OCI-LY1 (cell line): ENCODE measurements around the gene CSMD2.

Experiments used
- H2AFZ ChIP-seq: fragments of 200-600 bp; sonication (generic), shearing (Covaris generic); 2 replicates; pipeline ENCODE4 v1.6.0; 2014; ENCODE audit warnings: antibody characterized with exemption, mild to moderate bottlenecking, low read length
- H3F3A ChIP-seq: fragments of 200-600 bp; sonication (generic), shearing (Covaris generic); 2 replicates; pipeline ENCODE4 v1.6.0; 2014; ENCODE audit warnings: mild to moderate bottlenecking, antibody characterized with exemption, low read length, moderate library complexity; ENCODE audit not compliant: insufficient read depth
- H3K27ac ChIP-seq: fragments of 200-600 bp; sonication (generic); 2 replicates; pipeline ENCODE4 v1.5.1; 2014; ENCODE audit warnings: low read length, mixed run types, mild to moderate bottlenecking, low read depth; ENCODE audit not compliant: poor library complexity, severe bottlenecking
- H3K27me3 ChIP-seq: fragments of 200-600 bp; sonication (generic); 2 replicates; pipeline ENCODE4 v1.6.0; 2014; ENCODE audit warnings: antibody characterized with exemption, mild to moderate bottlenecking, low read length, moderate library complexity; ENCODE audit not compliant: insufficient read depth
- H3K36me3 ChIP-seq: fragments of 200-600 bp; sonication (generic); 2 replicates; pipeline ENCODE4 v1.6.1; 2014; ENCODE audit warnings: mild to moderate bottlenecking, antibody characterized with exemption, low read length, moderate library complexity, mixed read lengths; ENCODE audit not compliant: insufficient read depth
- H3K4me1 ChIP-seq: fragments of 200-600 bp; sonication (generic); 2 replicates; pipeline ENCODE4 v1.5.1; 2014; ENCODE audit warnings: mild to moderate bottlenecking, low read length, moderate library complexity; ENCODE audit not compliant: insufficient read depth, severe bottlenecking
- H3K4me2 ChIP-seq: fragments of 200-600 bp; sonication (generic), shearing (Covaris generic); 2 replicates; pipeline ENCODE4 v1.6.1; 2014; ENCODE audit warnings: low read length
- H3K4me3 ChIP-seq: fragments of 200-600 bp; sonication (generic); 2 replicates; pipeline ENCODE4 v1.5.1; 2014; ENCODE audit warnings: low read length, low read depth, mild to moderate bottlenecking, mixed read lengths; ENCODE audit not compliant: poor library complexity, severe bottlenecking
- H3K79me2 ChIP-seq: fragments of 200-600 bp; shearing (Covaris generic); 2 replicates; pipeline ENCODE4 v1.6.1; 2016; ENCODE audit warnings: mixed run types, low read length, mixed read lengths; ENCODE audit not compliant: insufficient read depth
- H3K9ac ChIP-seq: fragments of 200-600 bp; sonication (generic), shearing (Covaris generic); 2 replicates; pipeline ENCODE4 v1.6.1; 2014; ENCODE audit warnings: mild to moderate bottlenecking, low read length, mixed read lengths
- H3K9me2 ChIP-seq: fragments of 200-600 bp; sonication (generic), shearing (Covaris generic); 2 replicates; pipeline ENCODE4 v1.6.1; 2014; ENCODE audit warnings: low read depth, mild to moderate bottlenecking, low read length, mixed read lengths
- H3K9me3 ChIP-seq: fragments of 200-600 bp; shearing (Covaris generic); 2 replicates; pipeline ENCODE4 v1.6.1; 2014; ENCODE audit warnings: low read length, mixed read lengths
- H4K20me1 ChIP-seq: fragments of 200-600 bp; sonication (generic), shearing (Covaris generic); 2 replicates; pipeline ENCODE4 v1.6.0; 2016; ENCODE audit warnings: mild to moderate bottlenecking, low read length; ENCODE audit not compliant: insufficient read depth
- CTCF ChIP-seq: fragments of 200-600 bp; sonication (generic), shearing (Covaris generic); IDR thresholded peaks from 2 replicates; pipeline ENCODE4 v1.5.1; 2017; ENCODE audit warnings: mild to moderate bottlenecking, antibody characterized with exemption, low read length, moderate library complexity, mixed read lengths
- EZH2 ChIP-seq: fragments of 200-600 bp; sonication (generic), shearing (Covaris generic); IDR thresholded peaks from 2 replicates; pipeline ENCODE4 v1.8.0; 2017; ENCODE audit warnings: borderline replicate concordance, mixed run types, mild to moderate bottlenecking, antibody characterized with exemption, low read length, moderate library complexity, mixed read lengths

Gene CSMD2

DNA sequence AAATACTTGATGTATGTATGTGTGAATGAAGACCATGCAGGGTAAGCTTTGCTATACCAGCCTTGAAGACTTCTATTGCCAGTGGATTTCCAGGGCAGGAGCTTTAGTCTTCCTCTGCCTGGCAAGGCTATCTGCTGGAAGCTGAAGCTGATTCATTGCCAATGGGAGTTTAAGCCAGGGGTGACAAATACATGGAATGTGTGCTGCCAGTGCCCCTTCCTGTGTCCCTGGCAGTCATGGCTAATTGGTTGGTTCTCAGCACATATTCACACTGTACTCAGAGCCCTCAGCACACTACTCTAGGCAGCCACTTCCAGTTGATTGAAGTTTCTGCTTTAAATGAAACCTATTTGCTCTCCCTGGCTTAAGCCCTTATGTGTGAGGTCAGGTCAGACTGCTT is 691.1 kb downstream of the CSMD2 start:
- H4K20me1 ChIP-seq: no peaks in the 10 kb centered on the region
- peaks cover 10% of the 10 kb centered on the region for H3K4me1 ChIP-seq
- no peaks in the 10 kb centered on the region for H3K36me3 ChIP-seq
- no peak overlapping the region for H3K9ac ChIP-seq
- no peak overlapping the region for H3K27ac ChIP-seq
- H3K4me3 ChIP-seq: no peak overlapping the region
- H3K4me2 ChIP-seq: no peak overlapping the region
- H3F3A ChIP-seq: no peaks in the 10 kb centered on the region
- no peaks in the 10 kb centered on the region for H3K9me2 ChIP-seq
- no peak for TF ChIP-seq EZH2
- no peak for TF ChIP-seq CTCF
- no peaks in the 10 kb centered on the region for H3K9me3 ChIP-seq
- no peak overlapping the region for H2AFZ ChIP-seq
- H3K27me3 ChIP-seq: no peaks in the 10 kb centered on the region
- H3K79me2 ChIP-seq: no peaks in the 10 kb centered on the region

GRCh38 chr1:33472269-33472980 is 692.6 kb downstream of the CSMD2 start, which contains the start of gene ZSCAN20:
ZSCAN20 (plus strand) TSS chr1:33472645; CDS start chr1:33479289, 6,644 bp downstream.
- H3K36me3 ChIP-seq: no peaks in the 10 kb centered on the region
- no peaks in the 10 kb centered on the region for H3K9me2 ChIP-seq
- peaks cover 10% of the 10 kb centered on the region for H3K4me1 ChIP-seq
- peak within 1 kb of the TSS; percentile 26; the same call in 1 of the 2 replicates for H2AFZ ChIP-seq
- H3K27ac ChIP-seq: no peak within 1 kb of the TSS
- H3K9ac ChIP-seq: peak within 1 kb of the TSS; percentile 43; the same call in 1 of the 2 replicates
- H3K9me3 ChIP-seq: no peaks in the 10 kb centered on the region
- peak within 1 kb of the TSS; percentile 74 for H3K4me2 ChIP-seq
- TF ChIP-seq EZH2: no peak
- no peaks in the 10 kb centered on the region for H4K20me1 ChIP-seq
- no peaks in the 10 kb centered on the region for H3F3A ChIP-seq
- H3K27me3 ChIP-seq: no peaks in the 10 kb centered on the region
- H3K79me2 ChIP-seq: no peaks in the 10 kb centered on the region
- H3K4me3 ChIP-seq: peak within 1 kb of the TSS; percentile 61

- H3K4me1 ChIP-seq: peaks cover 10% of the 10 kb centered on the region
These were observed 693.6 kb downstream of the CSMD2 start for GRCh38 chr1:33471416-33471815.

More at GRCh38 chr1:33471416-33471815, 693.6 kb downstream of the CSMD2 start:
- Histone ChIP-seq H3K9me3 (no peaks in the 10 kb centered on the region), H3K4me3 (peak overlapping the region; percentile 61), H3K9me2 (no peaks in the 10 kb centered on the region), H4K20me1 (no peaks in the 10 kb centered on the region), H3K27me3 (no peaks in the 10 kb centered on the region), H2AFZ (no peak overlapping the region), H3K36me3 (no peaks in the 10 kb centered on the region), H3K9ac (no peak overlapping the region), H3K79me2 (no peaks in the 10 kb centered on the region), H3K4me2 (peak overlapping the region; percentile 74), H3K27ac (no peak overlapping the region), H3F3A (no peaks in the 10 kb centered on the region)
- TF ChIP-seq EZH2 (no peak), CTCF (no peak)
